CD14-positive monocyte (primary cell): ENCODE data around the gene POLR3C. TPM values are rescaled to one million over a fixed set of nuclear protein-coding genes. Genes with fewer than 3 reads are reported as not detected.
A peak's percentile ranks its signal among the peaks of the same experiment; 100 is the strongest.

Source experiments
- DNase-seq, 3 donors: peaks; one replicate each; pipeline ENCODE4 v3.0.0-alpha.2; 2011 to 2022
- H2AFZ ChIP-seq: 2 replicates; pipeline ENCODE4 v1.6.0; 2012; ENCODE audit warnings: mild to moderate bottlenecking, low read depth, low read length, inconsistent platforms; ENCODE audit not compliant: insufficient read depth, poor library complexity, severe bottlenecking
- H3K27ac ChIP-seq, 2 donors: 1 replicate in 1 of 2; 2 replicates in 1 of 2; pipeline ENCODE4 v1.5.1; 2012 to 2013; ENCODE audit warnings: low read length in 2 of 2, control low read depth in 1 of 2, inconsistent platforms in 1 of 2, low read depth in 1 of 2, mild to moderate bottlenecking in 1 of 2
- H3K27me3 ChIP-seq, 2 donors: one replicate each; pipeline versions ENCODE4 v1.6.0 to v1.6.1; 2011 to 2013; ENCODE audit warnings: low read length in 2 of 2; ENCODE audit not compliant: control insufficient read depth in 2 of 2, insufficient read depth in 2 of 2
- H3K36me3 ChIP-seq, 2 donors: replicated peaks in 1 of 2; 1 replicate in 1 of 2; 2 replicates in 1 of 2; pipeline versions ENCODE4 v1.5.1 to v1.6.1; 2012 to 2013; ENCODE audit warnings: low read length in 2 of 2, control low read depth in 1 of 2, inconsistent platforms in 1 of 2, mild to moderate bottlenecking in 1 of 2; ENCODE audit not compliant: insufficient read depth in 2 of 2, control insufficient read depth in 1 of 2
- H3K4me1 ChIP-seq, 2 donors: 1 replicate in 1 of 2; 2 replicates in 1 of 2; pipeline versions ENCODE4 v1.5.1 to v1.6.1; 2012 to 2013; ENCODE audit warnings: low read length in 2 of 2, control low read depth in 1 of 2, inconsistent platforms in 1 of 2, mild to moderate bottlenecking in 1 of 2, moderate library complexity in 1 of 2; ENCODE audit not compliant: insufficient read depth in 2 of 2, control insufficient read depth in 1 of 2
- H3K4me2 ChIP-seq: replicated peaks from 2 replicates; pipeline ENCODE3; 2012; ENCODE audit warnings: low read length, moderate library complexity, mild to moderate bottlenecking; ENCODE audit not compliant: poor library complexity, severe bottlenecking; ENCODE audit errors: extremely low read depth
- H3K4me3 ChIP-seq, 3 experiments: fragments of 200-600 bp in 1 of 3; sonication (generic) in 1 of 3; replicated peaks in 1 of 3; 1 replicate in 2 of 3; 2 replicates in 1 of 3; pipeline ENCODE4 v1.5.1; 2011 to 2013; ENCODE audit warnings: low read length in 3 of 3, mild to moderate bottlenecking in 3 of 3, control low read depth in 2 of 3, low read depth in 2 of 3, inconsistent platforms in 1 of 3, moderate library complexity in 1 of 3
- H3K79me2 ChIP-seq: 2 replicates; pipeline ENCODE4 v1.6.0; 2012; ENCODE audit warnings: mild to moderate bottlenecking, control low read depth, inconsistent platforms, low read length, moderate library complexity; ENCODE audit not compliant: insufficient read depth
- H3K9ac ChIP-seq: 2 replicates; pipeline ENCODE4 v1.6.0; 2017; ENCODE audit warnings: low read length, mild to moderate bottlenecking; ENCODE audit not compliant: insufficient read depth, poor library complexity, severe bottlenecking
- H3K9me3 ChIP-seq, 2 donors: replicated peaks in 1 of 2; 1 replicate in 1 of 2; 2 replicates in 1 of 2; pipeline versions ENCODE4 v1.5.1 to v1.6.1; 2012 to 2013; ENCODE audit warnings: low read length in 2 of 2, control low read depth in 1 of 2; ENCODE audit not compliant: control insufficient read depth in 1 of 2, insufficient read depth in 1 of 2
- H4K20me1 ChIP-seq: 2 replicates; pipeline ENCODE4 v1.6.0; 2012; ENCODE audit warnings: mild to moderate bottlenecking, low read length, control low read depth, moderate library complexity; ENCODE audit not compliant: insufficient read depth
- H3K27ac Mint-ChIP-seq, 7 donors: one replicate each; pipeline ENCODE4 v1.8.0; 2020; ENCODE audit warnings: mild to moderate bottlenecking in 7 of 7, mixed read lengths in 7 of 7, moderate library complexity in 6 of 7, inconsistent platforms in 2 of 7
- H3K27me3 Mint-ChIP-seq, 3 donors: one replicate each; pipeline ENCODE4 v1.8.0; 2021 to 2022; ENCODE audit warnings: low read depth in 3 of 3, mild to moderate bottlenecking in 3 of 3, mixed read lengths in 3 of 3, moderate library complexity in 3 of 3, inconsistent platforms in 1 of 3
- H3K36me3 Mint-ChIP-seq, 2 donors: one replicate each; pipeline ENCODE4 v1.8.0; 2020; ENCODE audit warnings: mixed read lengths in 2 of 2, inconsistent platforms in 1 of 2, mild to moderate bottlenecking in 1 of 2
- H3K4me1 Mint-ChIP-seq: one replicate; pipeline ENCODE4 v1.8.0; 2020; ENCODE audit warnings: mild to moderate bottlenecking, mixed read lengths
- H3K4me3 Mint-ChIP-seq, 2 donors: one replicate each; pipeline ENCODE4 v1.8.0; 2020; ENCODE audit warnings: mild to moderate bottlenecking in 2 of 2, mixed read lengths in 2 of 2, moderate library complexity in 1 of 2
- H3K9me3 Mint-ChIP-seq, 7 donors: one replicate each; pipeline ENCODE4 v1.8.0; 2020 to 2022; ENCODE audit warnings: mixed read lengths in 7 of 7, mild to moderate bottlenecking in 6 of 7, moderate library complexity in 6 of 7, inconsistent platforms in 2 of 7
- WGBS: methylation state at CpG from one replicate; pipeline ENCODE4 v1.1.5; 2013; ENCODE audit warnings: missing lambda C conversion rate; ENCODE audit not compliant: insufficient coverage; 5-methylcytosine and 5-hydroxymethylcytosine counted together
- intact Hi-C, 2 donors: fragments of 100-400 bp; cut with micrococcal nuclease; formaldehyde crosslinking; loops; one replicate each; pipeline versions ENCODE4 v1.15.0 to v1.15.1; 2023
- polyA plus RNA-seq, 3 donors: library from polyadenylated mRNA; depleted of rRNA in 1 of 3; unstranded in 2 of 3; stranded (reverse) in 1 of 3; fragments of 300-500 nt in 2 of 3; fragments of >200 nt in 1 of 3; fragmentation: Illumina TruSeq in 2 of 3; gene quantifications; 1 replicate in 2 of 3; 2 replicates in 1 of 3; pipeline ENCODE4 v1.2.3, GENCODE V29; 2012 to 2021
- TF ChIP-seq, protein P1 (sequence below): fragments of 200-600 bp; IDR thresholded peaks from one replicate; pipeline ENCODE4 v1.8.0; 2022; ENCODE audit warnings: antibody characterized with exemption, mild to moderate bottlenecking

POLR3C gene
- polyA plus RNA-seq, 3 donors, result 23.5 to 41.3 (median 30.5) TPM

DNA sequence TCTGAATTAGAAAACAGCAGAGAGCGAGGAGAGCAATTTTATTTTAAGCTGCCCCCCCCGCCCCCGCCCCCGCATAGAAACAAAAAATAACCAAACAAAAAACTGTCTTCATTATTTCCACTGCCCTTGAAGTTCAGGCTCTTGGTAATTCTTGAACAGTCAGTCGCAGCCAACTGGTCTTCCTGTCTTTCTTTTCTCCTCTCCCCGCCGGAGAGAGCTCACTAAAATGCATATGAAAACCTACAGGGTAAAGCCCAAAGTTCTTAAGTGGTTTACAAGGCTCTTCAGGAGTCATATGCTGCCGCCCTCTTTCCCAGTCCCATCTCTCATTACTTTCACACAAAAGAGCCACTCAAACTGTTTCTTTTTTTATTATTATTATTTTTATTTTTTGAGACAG, 62.8 kb downstream of the POLR3C start:
- Mint-ChIP-seq H3K27me3 (peaks cover 13 to 24% (median 16%) of the 10 kb centered on the region in 3 donors), H3K4me1 (peaks cover 16% of the 10 kb centered on the region), H3K27ac (no peak overlapping the region), H3K9me3 (peaks cover 0 to 2% (median 0%) of the 10 kb centered on the region in 7 donors), H3K36me3 (no peaks in the 10 kb centered on the region), H3K4me3 (peak overlapping the region in 1 of 2 donors; percentile 57)
- Histone ChIP-seq H3K27me3 (peaks cover 5 to 14% of the 10 kb centered on the region in 2 donors), H3K36me3 (no peaks in the 10 kb centered on the region), H3K79me2 (no peaks in the 10 kb centered on the region), H4K20me1 (no peaks in the 10 kb centered on the region), H3K4me1 (peaks cover 8 to 18% of the 10 kb centered on the region in 2 donors), H2AFZ (peak overlapping the region; percentile 93), H3K9ac (no peak overlapping the region), H3K4me2 (no peak overlapping the region), H3K27ac (no peak overlapping the region), H3K9me3 (no peaks in the 10 kb centered on the region), H3K4me3 (no peak overlapping the region)
- DNase-seq, result no peak
- intact Hi-C loops, result loop anchor here in 1 of 2 donors (5.0 kb wide), 1 partner anchor 40 kb away; the partner anchor contains the start of gene NUDT17
- TF ChIP-seq, protein P1, sequence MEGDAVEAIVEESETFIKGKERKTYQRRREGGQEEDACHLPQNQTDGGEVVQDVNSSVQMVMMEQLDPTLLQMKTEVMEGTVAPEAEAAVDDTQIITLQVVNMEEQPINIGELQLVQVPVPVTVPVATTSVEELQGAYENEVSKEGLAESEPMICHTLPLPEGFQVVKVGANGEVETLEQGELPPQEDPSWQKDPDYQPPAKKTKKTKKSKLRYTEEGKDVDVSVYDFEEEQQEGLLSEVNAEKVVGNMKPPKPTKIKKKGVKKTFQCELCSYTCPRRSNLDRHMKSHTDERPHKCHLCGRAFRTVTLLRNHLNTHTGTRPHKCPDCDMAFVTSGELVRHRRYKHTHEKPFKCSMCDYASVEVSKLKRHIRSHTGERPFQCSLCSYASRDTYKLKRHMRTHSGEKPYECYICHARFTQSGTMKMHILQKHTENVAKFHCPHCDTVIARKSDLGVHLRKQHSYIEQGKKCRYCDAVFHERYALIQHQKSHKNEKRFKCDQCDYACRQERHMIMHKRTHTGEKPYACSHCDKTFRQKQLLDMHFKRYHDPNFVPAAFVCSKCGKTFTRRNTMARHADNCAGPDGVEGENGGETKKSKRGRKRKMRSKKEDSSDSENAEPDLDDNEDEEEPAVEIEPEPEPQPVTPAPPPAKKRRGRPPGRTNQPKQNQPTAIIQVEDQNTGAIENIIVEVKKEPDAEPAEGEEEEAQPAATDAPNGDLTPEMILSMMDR, result no peak
- 100% methylated on average over 1 of the region's 8 CpGs for WGBS

DNA sequence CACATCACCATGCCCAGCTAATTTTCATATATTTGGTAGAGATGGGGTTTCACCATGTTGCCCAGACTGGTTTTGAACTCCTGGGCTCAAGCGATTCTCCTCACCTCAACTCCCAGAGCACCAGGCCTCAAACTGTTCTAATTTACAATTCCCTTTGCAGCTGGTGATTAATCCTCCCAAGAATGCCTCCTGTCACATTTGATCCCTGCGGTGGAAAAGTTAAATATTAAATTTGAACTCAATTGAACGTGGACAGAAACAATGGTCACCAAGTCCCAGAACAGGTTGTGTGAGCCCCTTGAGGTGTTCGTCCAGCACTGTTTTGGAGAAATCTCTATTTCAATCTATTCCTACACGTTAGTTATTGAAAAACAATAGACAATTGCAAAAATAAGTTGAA, 63.6 kb downstream of the POLR3C start:
- Histone ChIP-seq H2AFZ (no peak overlapping the region), H3K4me1 (peaks cover 8 to 18% of the 10 kb centered on the region in 2 donors), H3K9me3 (no peaks in the 10 kb centered on the region), H3K36me3 (no peaks in the 10 kb centered on the region), H3K4me3 (no peak overlapping the region), H3K27me3 (peaks cover 5 to 14% of the 10 kb centered on the region in 2 donors), H3K4me2 (no peak overlapping the region), H4K20me1 (no peaks in the 10 kb centered on the region), H3K9ac (no peak overlapping the region), H3K27ac (no peak overlapping the region), H3K79me2 (no peaks in the 10 kb centered on the region)
- TF ChIP-seq, protein P1, result no peak
- H3K4me3 Mint-ChIP-seq, result no peak overlapping the region
- H3K4me1 Mint-ChIP-seq, result peaks cover 16% of the 10 kb centered on the region
- peaks cover 13 to 24% (median 17%) of the 10 kb centered on the region in 3 donors for H3K27me3 Mint-ChIP-seq
- H3K9me3 Mint-ChIP-seq, result peaks cover 0 to 2% (median 0%) of the 10 kb centered on the region in 7 donors
- H3K36me3 Mint-ChIP-seq, result no peaks in the 10 kb centered on the region
- 83% methylated on average over 1 of the region's 5 CpGs for WGBS
- intact Hi-C loops, result loop anchor here in 1 of 2 donors (5.0 kb wide), 1 partner anchor 40 kb away; the partner anchor contains the start of gene NUDT17
- H3K27ac Mint-ChIP-seq, result no peak overlapping the region
- DNase-seq, result no peak
